ENCODE results near the gene SYAP1. TPM values are rescaled to one million over a fixed set of nuclear protein-coding genes. Genes with fewer than 3 reads are reported as not detected.

The SYAP1 gene
- total and polyA plus RNA-seq, 2 experiments from 2014 or later: 18.0 to 48.3 TPM

DNA sequence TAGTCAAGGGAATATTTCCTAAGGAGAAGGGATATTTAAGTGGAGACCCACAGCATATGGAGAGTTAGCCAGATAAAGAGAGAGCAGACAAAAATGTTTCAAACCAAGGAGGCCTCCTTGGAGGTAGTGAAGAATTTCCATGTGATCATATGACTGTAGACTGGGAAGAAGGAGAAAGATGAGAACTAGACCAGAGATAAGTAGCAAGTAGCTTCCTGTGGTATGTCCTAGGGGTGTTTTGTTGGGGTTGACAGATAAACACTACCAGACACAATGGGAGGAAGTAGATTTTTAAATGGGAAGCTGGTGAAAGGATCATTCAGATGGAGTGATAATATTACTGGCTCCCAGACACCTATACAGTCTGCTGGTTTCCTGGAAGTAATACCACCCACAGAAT lies 13.6 kb downstream of the SYAP1 start (continued):
- TF ChIP-seq, protein P1, sequence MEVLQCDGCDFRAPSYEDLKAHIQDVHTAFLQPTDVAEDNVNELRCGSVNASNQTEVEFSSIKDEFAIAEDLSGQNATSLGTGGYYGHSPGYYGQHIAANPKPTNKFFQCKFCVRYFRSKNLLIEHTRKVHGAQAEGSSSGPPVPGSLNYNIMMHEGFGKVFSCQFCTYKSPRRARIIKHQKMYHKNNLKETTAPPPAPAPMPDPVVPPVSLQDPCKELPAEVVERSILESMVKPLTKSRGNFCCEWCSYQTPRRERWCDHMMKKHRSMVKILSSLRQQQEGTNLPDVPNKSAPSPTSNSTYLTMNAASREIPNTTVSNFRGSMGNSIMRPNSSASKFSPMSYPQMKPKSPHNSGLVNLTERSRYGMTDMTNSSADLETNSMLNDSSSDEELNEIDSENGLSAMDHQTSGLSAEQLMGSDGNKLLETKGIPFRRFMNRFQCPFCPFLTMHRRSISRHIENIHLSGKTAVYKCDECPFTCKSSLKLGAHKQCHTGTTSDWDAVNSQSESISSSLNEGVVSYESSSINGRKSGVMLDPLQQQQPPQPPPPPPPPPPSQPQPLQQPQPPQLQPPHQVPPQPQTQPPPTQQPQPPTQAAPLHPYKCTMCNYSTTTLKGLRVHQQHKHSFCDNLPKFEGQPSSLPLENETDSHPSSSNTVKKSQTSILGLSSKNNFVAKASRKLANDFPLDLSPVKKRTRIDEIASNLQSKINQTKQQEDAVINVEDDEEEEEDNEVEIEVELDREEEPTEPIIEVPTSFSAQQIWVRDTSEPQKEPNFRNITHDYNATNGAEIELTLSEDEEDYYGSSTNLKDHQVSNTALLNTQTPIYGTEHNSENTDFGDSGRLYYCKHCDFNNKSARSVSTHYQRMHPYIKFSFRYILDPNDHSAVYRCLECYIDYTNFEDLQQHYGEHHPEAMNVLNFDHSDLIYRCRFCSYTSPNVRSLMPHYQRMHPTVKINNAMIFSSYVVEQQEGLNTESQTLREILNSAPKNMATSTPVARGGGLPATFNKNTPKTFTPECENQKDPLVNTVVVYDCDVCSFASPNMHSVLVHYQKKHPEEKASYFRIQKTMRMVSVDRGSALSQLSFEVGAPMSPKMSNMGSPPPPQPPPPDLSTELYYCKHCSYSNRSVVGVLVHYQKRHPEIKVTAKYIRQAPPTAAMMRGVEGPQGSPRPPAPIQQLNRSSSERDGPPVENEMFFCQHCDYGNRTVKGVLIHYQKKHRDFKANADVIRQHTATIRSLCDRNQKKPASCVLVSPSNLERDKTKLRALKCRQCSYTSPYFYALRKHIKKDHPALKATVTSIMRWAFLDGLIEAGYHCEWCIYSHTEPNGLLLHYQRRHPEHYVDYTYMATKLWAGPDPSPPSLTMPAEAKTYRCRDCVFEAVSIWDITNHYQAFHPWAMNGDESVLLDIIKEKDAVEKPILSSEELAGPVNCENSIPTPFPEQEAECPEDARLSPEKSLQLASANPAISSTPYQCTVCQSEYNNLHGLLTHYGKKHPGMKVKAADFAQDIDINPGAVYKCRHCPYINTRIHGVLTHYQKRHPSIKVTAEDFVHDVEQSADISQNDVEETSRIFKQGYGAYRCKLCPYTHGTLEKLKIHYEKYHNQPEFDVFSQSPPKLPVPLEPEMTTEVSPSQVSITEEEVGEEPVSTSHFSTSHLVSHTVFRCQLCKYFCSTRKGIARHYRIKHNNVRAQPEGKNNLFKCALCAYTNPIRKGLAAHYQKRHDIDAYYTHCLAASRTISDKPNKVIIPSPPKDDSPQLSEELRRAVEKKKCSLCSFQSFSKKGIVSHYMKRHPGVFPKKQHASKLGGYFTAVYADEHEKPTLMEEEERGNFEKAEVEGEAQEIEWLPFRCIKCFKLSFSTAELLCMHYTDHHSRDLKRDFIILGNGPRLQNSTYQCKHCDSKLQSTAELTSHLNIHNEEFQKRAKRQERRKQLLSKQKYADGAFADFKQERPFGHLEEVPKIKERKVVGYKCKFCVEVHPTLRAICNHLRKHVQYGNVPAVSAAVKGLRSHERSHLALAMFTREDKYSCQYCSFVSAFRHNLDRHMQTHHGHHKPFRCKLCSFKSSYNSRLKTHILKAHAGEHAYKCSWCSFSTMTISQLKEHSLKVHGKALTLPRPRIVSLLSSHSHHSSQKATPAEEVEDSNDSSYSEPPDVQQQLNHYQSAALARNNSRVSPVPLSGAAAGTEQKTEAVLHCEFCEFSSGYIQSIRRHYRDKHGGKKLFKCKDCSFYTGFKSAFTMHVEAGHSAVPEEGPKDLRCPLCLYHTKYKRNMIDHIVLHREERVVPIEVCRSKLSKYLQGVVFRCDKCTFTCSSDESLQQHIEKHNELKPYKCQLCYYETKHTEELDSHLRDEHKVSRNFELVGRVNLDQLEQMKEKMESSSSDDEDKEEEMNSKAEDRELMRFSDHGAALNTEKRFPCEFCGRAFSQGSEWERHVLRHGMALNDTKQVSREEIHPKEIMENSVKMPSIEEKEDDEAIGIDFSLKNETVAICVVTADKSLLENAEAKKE (CRISPR knock-in tag; IDR thresholded peaks at IDR 0.05): no peak
- TF ChIP-seq, protein P2, sequence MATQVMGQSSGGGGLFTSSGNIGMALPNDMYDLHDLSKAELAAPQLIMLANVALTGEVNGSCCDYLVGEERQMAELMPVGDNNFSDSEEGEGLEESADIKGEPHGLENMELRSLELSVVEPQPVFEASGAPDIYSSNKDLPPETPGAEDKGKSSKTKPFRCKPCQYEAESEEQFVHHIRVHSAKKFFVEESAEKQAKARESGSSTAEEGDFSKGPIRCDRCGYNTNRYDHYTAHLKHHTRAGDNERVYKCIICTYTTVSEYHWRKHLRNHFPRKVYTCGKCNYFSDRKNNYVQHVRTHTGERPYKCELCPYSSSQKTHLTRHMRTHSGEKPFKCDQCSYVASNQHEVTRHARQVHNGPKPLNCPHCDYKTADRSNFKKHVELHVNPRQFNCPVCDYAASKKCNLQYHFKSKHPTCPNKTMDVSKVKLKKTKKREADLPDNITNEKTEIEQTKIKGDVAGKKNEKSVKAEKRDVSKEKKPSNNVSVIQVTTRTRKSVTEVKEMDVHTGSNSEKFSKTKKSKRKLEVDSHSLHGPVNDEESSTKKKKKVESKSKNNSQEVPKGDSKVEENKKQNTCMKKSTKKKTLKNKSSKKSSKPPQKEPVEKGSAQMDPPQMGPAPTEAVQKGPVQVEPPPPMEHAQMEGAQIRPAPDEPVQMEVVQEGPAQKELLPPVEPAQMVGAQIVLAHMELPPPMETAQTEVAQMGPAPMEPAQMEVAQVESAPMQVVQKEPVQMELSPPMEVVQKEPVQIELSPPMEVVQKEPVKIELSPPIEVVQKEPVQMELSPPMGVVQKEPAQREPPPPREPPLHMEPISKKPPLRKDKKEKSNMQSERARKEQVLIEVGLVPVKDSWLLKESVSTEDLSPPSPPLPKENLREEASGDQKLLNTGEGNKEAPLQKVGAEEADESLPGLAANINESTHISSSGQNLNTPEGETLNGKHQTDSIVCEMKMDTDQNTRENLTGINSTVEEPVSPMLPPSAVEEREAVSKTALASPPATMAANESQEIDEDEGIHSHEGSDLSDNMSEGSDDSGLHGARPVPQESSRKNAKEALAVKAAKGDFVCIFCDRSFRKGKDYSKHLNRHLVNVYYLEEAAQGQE (IDR thresholded peaks at IDR 0.05; ENCODE audit: unreplicated experiment): no peak
- no peak for TF ChIP-seq ZNF331 (CRISPR knock-in tag; IDR thresholded peaks at IDR 0.05; ENCODE audit: low read depth)
- TF ChIP-seq, protein P3, sequence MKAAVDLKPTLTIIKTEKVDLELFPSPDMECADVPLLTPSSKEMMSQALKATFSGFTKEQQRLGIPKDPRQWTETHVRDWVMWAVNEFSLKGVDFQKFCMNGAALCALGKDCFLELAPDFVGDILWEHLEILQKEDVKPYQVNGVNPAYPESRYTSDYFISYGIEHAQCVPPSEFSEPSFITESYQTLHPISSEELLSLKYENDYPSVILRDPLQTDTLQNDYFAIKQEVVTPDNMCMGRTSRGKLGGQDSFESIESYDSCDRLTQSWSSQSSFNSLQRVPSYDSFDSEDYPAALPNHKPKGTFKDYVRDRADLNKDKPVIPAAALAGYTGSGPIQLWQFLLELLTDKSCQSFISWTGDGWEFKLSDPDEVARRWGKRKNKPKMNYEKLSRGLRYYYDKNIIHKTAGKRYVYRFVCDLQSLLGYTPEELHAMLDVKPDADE (IDR thresholded peaks at IDR 0.05): no peak
- no peak for TF ChIP-seq NANOG (IDR thresholded peaks at IDR 0.05; ENCODE audit: borderline replicate concordance)
- TF ChIP-seq, protein P4, sequence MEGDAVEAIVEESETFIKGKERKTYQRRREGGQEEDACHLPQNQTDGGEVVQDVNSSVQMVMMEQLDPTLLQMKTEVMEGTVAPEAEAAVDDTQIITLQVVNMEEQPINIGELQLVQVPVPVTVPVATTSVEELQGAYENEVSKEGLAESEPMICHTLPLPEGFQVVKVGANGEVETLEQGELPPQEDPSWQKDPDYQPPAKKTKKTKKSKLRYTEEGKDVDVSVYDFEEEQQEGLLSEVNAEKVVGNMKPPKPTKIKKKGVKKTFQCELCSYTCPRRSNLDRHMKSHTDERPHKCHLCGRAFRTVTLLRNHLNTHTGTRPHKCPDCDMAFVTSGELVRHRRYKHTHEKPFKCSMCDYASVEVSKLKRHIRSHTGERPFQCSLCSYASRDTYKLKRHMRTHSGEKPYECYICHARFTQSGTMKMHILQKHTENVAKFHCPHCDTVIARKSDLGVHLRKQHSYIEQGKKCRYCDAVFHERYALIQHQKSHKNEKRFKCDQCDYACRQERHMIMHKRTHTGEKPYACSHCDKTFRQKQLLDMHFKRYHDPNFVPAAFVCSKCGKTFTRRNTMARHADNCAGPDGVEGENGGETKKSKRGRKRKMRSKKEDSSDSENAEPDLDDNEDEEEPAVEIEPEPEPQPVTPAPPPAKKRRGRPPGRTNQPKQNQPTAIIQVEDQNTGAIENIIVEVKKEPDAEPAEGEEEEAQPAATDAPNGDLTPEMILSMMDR (conservative IDR thresholded peaks at IDR 0.05; ENCODE audit: low read depth in 2 of 2): no peak
